BJ (cell line): Measurements from ENCODE around the gene WDR59. TPM values are rescaled to one million over a fixed set of nuclear protein-coding genes. Genes with fewer than 3 reads are reported as not detected.

Experiments used
- CTCF ChIA-PET: fragments of 350-600 bp; formaldehyde crosslinking; extraction: SDS; loops from one replicate; lab custom pipeline; 2021; ENCODE audit warnings: antibody characterized with exemption, inconsistent platforms; lab: Yijun Ruan, JAX
- POLR2A ChIA-PET: fragments of 300-600 bp; sonication (Branson Sonifier 250); formaldehyde crosslinking; extraction: SDS; loops from one replicate; lab custom pipeline; 2021; ENCODE audit warnings: antibody characterized with exemption; lab: Charles Lee
- DNase-seq: peaks from one replicate; pipeline ENCODE4 v3.0.0-alpha.2; 2011; ENCODE audit warnings: low read depth
- H3K27me3 ChIP-seq: 2 replicates; pipeline ENCODE4 v1.6.0; 2011; ENCODE audit warnings: low read length; ENCODE audit not compliant: control insufficient read depth, insufficient read depth
- H3K36me3 ChIP-seq: 2 replicates; pipeline ENCODE4 v1.5.1; 2011; ENCODE audit warnings: low read length; ENCODE audit not compliant: control insufficient read depth, insufficient read depth
- H3K4me3 ChIP-seq: 2 replicates; pipeline ENCODE4 v1.5.1; 2011; ENCODE audit warnings: low read depth, mild to moderate bottlenecking, control low read depth, low read length
- CTCF ChIP-seq: IDR thresholded peaks from 2 replicates; pipeline ENCODE4 v1.5.1; 2011; ENCODE audit warnings: low read depth, mild to moderate bottlenecking, control low read depth, inconsistent platforms, low read length, moderate library complexity; ENCODE audit not compliant: insufficient read depth
- polyA minus RNA-seq: library from RNA; depleted of rRNA, polyadenylated mRNA; stranded (reverse); fragments of >200 nt; gene quantifications from 2 replicates; pipeline ENCODE4 v1.2.3, GENCODE V29; 2011; rRNA and poly(A)+ RNA removed
- polyA plus RNA-seq: library from polyadenylated mRNA; depleted of rRNA; stranded (reverse); fragments of >200 nt; gene quantifications from 2 replicates; pipeline ENCODE4 v1.2.3, GENCODE V29; 2011; rRNA removed

The WDR59 gene
- polyA plus RNA-seq: 36.7 and 47.5 TPM in 2 replicates
- 35.2 and 63.9 TPM in 2 replicates for polyA minus RNA-seq

GRCh38 chr16:74984529-74985296, at the start of gene WDR59:
WDR59 (minus strand) TSS chr16:74985123; CDS start chr16:74985017, 106 bp downstream.
- no peak for TF ChIP-seq CTCF
- H3K36me3 ChIP-seq: no peaks in the 10 kb centered on the region
- peak within 1 kb of the TSS; percentile 94 for H3K4me3 ChIP-seq
- no peaks in the 10 kb centered on the region for H3K27me3 ChIP-seq
- peak; percentile 95 for DNase-seq
- ChIA-PET POLR2A (interaction anchor here (0.5 to 0.7 kb wide), 3 partner anchors 31 to 532 kb away, joined by 5 to 16 read pairs (median 5); no protein-coding TSS in a partner anchor), CTCF (interaction anchor here (0.9 to 4.5 kb wide), 4 partner anchors 10 to 137 kb away, joined by 3 to 23 read pairs (median 12); partner anchors contain the start of gene ZNRF1)

- H3K4me3 ChIP-seq: no peak overlapping the region
- H3K27me3 ChIP-seq: no peaks in the 10 kb centered on the region
- no peak for TF ChIP-seq CTCF
- no peaks in the 10 kb centered on the region for H3K36me3 ChIP-seq
- POLR2A ChIA-PET: no interaction called here
- CTCF ChIA-PET: no interaction called here
- no peak for DNase-seq
Measured at GRCh38 chr16:75032655-75033054, 47.7 kb upstream of the WDR59 start.

- Histone ChIP-seq H3K27me3 (no peaks in the 10 kb centered on the region), H3K36me3 (no peaks in the 10 kb centered on the region), H3K4me3 (no peak overlapping the region)
- peak; percentile 65 for DNase-seq
- no peak for TF ChIP-seq CTCF
- POLR2A ChIA-PET: interaction anchor here (0.6 kb wide), 1 partner anchor 26 kb away, joined by 3 read pairs; no protein-coding TSS in a partner anchor
- CTCF ChIA-PET: interaction anchor here (0.6 kb wide), 1 partner anchor 14 kb away, joined by 3 read pairs; no protein-coding TSS in a partner anchor
Measured at GRCh38 chr16:75029854-75030253, 44.9 kb upstream of the WDR59 start.

- POLR2A ChIA-PET: interaction anchor here (0.5 kb wide), 1 partner anchor 17 kb away, joined by 3 read pairs; no protein-coding TSS in a partner anchor
- DNase-seq: no peak
- Histone ChIP-seq H3K27me3 (no peaks in the 10 kb centered on the region), H3K4me3 (no peak overlapping the region), H3K36me3 (no peaks in the 10 kb centered on the region)
- CTCF ChIA-PET: interaction anchor here (1.1 to 1.4 kb wide), 2 partner anchors 11 to 83 kb away, joined by 3 to 4 read pairs; no protein-coding TSS in a partner anchor
- TF ChIP-seq CTCF: no peak
Measured at GRCh38 chr16:75028544-75029135, 43.7 kb upstream of the WDR59 start.
